AG04450 (cell line): ENCODE measurements around the gene DUSP5. TPM values are rescaled to one million over a fixed set of nuclear protein-coding genes. Genes with fewer than 3 reads are reported as not detected.
"Not testable (repeated sequence)": the region's sequence is repeated elsewhere in the genome, so short reads cannot be mapped to it uniquely, and the experiment has no call there.

ENCODE experiments used
- CTCF ChIA-PET: fragments of 300-600, 350-600 bp; formaldehyde crosslinking; extraction: SDS; loops from one replicate; lab custom pipeline; 2022; ENCODE audit warnings: antibody characterized with exemption, inconsistent platforms; lab: Charles Lee
- POLR2A ChIA-PET: fragments of 350-600 bp; formaldehyde crosslinking; extraction: SDS; loops from one replicate; lab custom pipeline; 2021; ENCODE audit warnings: antibody characterized with exemption, inconsistent platforms; lab: Yijun Ruan, JAX
- DNase-seq: peaks from one replicate; pipeline ENCODE4 v3.0.0-alpha.2; 2011; ENCODE audit warnings: low read depth, low spot score
- H3K27ac ChIP-seq: one replicate; pipeline ENCODE4 v1.5.1; 2012; ENCODE audit warnings: low read depth, low read length, control low read depth
- H3K27me3 ChIP-seq: one replicate; pipeline ENCODE4 v1.6.0; 2012; ENCODE audit warnings: low read length; ENCODE audit not compliant: control insufficient read depth, insufficient read depth
- H3K4me3 ChIP-seq: 2 replicates; pipeline ENCODE4 v1.5.1; 2011; ENCODE audit warnings: mild to moderate bottlenecking, low read depth, low read length, control low read depth
- H3K9me3 ChIP-seq: 2 replicates; pipeline ENCODE4 v1.5.1; 2012; ENCODE audit warnings: low read length; ENCODE audit not compliant: control insufficient read depth, insufficient read depth
- polyA plus RNA-seq: library from polyadenylated mRNA; depleted of rRNA; stranded (reverse); fragments of >200 nt; gene quantifications from 2 replicates; pipeline ENCODE4 v1.2.3, GENCODE V29; 2011
- TF ChIP-seq, protein P1 (sequence below): IDR thresholded peaks from 2 replicates; pipeline ENCODE4 v1.5.1; 2011; ENCODE audit warnings: low read depth, low read length, control low read depth, inconsistent platforms

The DUSP5 gene
- polyA plus RNA-seq, 1 experiment: 35.7 TPM

DNA sequence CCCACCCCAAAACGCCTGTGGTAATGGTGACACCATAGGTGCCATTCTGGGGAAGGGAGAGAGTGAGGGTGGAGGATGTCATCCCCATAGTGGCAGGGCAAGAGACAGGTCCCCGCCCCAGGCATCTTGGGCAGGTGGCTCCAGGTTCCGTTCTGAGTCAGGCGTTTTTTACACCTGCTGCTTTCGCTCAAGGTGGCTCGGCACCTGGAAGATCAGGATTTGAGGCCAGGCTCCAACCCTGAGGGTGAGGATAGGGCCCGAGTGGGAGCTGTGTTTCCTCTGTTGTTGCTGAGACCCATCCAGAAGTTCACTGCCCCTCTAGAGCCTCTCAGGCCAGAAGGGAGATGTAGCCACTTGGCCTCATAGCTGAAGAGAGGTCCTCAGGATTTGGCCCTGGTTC lies 36.6 kb upstream of the DUSP5 start:
- DNase-seq: no peak
- Histone ChIP-seq H3K4me3 (no peak overlapping the region), H3K27me3 (no peaks in the 10 kb centered on the region), H3K9me3 (no peaks in the 10 kb centered on the region), H3K27ac (no peak overlapping the region)
- POLR2A ChIA-PET: no interaction called here
- TF ChIP-seq, protein P1, sequence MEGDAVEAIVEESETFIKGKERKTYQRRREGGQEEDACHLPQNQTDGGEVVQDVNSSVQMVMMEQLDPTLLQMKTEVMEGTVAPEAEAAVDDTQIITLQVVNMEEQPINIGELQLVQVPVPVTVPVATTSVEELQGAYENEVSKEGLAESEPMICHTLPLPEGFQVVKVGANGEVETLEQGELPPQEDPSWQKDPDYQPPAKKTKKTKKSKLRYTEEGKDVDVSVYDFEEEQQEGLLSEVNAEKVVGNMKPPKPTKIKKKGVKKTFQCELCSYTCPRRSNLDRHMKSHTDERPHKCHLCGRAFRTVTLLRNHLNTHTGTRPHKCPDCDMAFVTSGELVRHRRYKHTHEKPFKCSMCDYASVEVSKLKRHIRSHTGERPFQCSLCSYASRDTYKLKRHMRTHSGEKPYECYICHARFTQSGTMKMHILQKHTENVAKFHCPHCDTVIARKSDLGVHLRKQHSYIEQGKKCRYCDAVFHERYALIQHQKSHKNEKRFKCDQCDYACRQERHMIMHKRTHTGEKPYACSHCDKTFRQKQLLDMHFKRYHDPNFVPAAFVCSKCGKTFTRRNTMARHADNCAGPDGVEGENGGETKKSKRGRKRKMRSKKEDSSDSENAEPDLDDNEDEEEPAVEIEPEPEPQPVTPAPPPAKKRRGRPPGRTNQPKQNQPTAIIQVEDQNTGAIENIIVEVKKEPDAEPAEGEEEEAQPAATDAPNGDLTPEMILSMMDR: no peak
- CTCF ChIA-PET: no interaction called here

DNA sequence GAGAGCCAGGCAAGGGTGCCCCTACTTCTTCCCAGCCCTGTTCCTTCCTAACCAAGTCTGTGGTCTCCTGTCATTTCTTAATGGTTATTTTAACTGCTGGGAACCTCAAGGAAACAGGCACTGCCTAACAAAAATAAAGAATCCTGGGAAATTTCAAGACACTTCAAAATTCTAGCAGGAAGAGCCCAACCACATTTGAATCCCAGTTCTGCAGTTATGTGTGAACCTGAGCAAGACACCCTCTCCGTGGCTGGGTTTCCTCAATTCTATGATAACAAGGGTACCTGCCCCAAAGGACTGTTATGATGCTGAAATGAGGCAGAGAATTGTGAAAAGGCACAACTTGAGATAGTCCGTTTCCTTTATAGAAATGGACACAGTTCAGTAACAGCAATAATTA lies 36.2 kb upstream of the DUSP5 start:
- no peaks in the 10 kb centered on the region for H3K9me3 ChIP-seq
- ChIA-PET POLR2A (no interaction called here), CTCF (no interaction called here)
- no peak overlapping the region for H3K4me3 ChIP-seq
- TF ChIP-seq, protein P1: no peak
- H3K27me3 ChIP-seq: no peaks in the 10 kb centered on the region
- DNase-seq: no peak
- no peak overlapping the region for H3K27ac ChIP-seq

DNA sequence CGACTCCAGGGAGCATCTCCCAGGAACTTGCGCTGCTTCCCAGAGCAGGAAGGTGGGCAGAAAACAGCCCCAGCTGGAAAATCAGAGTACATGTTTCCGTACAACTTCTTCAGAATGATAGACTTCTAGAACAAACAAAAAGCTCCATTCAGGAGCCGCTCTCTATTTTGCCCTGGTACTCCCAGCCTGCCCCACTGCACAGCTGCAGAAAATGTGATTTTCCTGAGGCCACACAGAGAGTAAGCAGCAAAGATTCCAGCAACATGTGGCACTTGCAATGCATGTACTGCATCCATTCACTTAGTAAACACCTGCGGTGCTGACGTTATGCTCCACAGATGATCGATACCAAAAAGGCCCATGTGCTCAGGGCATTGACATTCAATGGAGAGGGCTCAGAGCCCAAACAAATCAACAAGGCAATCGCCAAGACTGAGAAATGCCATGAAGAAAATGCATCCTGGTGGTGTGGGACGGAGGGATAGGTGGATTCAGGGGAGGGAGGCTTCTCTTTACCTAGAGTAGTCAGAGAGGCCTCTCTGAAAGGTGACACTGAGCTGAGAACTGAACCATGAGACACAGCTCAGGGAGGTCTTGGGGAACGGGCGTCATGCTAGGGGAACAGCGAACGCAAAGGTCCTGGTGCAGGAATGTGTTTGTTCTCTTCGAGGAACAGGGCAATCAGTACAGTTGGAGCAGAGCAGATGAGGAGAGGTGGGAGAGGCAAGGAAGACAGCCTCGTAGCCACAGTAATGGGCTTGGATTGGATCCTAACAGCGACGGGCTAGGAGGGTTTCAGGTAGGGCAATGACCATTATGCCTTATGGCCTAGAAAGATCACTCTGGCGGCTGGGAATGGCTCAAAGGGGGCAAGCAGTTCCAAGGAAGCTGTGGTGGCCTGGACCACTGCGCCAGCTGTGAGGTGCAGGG lies 35.3 kb upstream of the DUSP5 start:
- Histone ChIP-seq H3K4me3 (no peak overlapping the region), H3K27ac (no peak overlapping the region), H3K9me3 (no peaks in the 10 kb centered on the region), H3K27me3 (no peaks in the 10 kb centered on the region)
- ChIA-PET POLR2A (no interaction called here), CTCF (no interaction called here)
- TF ChIP-seq, protein P1: no peak
- no peak for DNase-seq

DNA sequence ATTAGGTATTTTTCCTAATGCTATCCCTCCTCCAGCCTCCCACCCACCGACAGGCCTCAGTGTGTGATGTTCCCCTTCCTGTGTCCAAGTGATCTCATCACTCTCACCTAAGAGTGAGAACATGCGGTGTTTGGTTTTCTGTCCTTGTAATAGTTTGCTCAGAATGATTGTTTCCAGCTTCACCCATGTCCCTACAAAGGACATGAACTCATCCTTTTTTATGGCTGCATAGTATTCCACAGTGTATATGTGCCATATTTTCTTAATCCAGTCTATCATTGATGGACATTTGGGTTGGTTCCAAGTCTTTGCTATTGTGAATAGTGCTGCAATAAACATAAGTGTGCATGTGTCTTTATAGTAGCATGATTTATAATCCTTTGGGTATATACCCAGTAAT lies 29.4 kb upstream of the DUSP5 start:
- DNase-seq, CTCF ChIA-PET, H3K27me3 ChIP-seq, H3K27ac ChIP-seq, H3K4me3 ChIP-seq, H3K9me3 ChIP-seq: not testable (repeated sequence)
- POLR2A ChIA-PET: interaction anchor here (0.7 kb wide), 1 partner anchor 7 kb away, joined by 3 read pairs; no protein-coding TSS in a partner anchor

DNA sequence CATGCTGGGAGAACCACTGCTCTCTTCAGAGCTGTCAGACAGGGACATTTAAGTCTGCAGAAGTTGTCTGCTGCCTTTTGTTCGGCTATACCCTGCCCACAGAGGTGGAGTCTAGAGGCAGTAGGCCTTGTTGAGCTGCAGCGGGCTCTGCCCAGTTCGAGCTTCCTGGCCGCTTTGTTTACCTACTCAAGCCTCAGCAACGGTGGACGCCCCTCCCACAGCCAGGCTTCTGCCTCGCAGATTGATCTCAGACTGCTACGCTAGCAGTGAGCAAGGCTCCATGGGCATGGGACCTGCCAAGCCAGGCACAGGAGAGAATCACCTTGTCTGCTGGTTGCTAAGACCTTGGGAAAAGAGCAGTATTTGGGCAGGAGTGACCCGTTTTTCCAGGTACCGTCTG lies 27.2 kb upstream of the DUSP5 start:
- H3K27ac ChIP-seq, H3K9me3 ChIP-seq, H3K4me3 ChIP-seq, CTCF ChIA-PET, H3K27me3 ChIP-seq, DNase-seq, POLR2A ChIA-PET: not testable (repeated sequence)

DNA sequence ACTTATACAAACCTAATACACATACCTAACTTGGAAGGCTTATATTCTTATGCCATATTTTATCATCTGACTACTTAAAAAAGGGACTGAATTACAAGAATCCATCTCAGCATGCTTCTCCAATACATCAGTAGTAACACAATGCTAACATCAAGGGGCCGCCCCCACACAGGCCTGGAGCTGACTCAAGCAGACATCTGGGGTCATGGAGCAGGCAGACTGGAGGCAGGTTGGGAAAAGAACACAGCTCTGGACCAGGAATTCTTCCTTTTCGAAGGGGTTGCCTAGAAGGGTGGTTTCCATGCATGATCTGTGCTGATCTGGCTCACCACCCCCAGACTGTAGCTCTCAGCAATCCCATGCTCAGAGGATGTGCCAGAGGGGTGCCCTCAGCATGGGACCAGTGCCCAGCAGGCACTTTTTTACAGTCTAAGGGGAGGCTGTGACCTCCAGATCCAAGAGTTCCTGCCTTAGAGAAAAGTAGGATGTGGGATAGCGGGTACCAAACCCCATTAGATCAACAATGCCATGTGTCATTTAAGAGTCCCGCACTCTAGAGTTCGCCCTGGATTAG lies 26.1 kb upstream of the DUSP5 start:
- no peak overlapping the region for H3K27ac ChIP-seq
- ChIA-PET CTCF (no interaction called here), POLR2A (interaction anchor here (1.7 kb wide), 1 partner anchor 25 kb away, joined by 4 read pairs; no protein-coding TSS in a partner anchor)
- no peaks in the 10 kb centered on the region for H3K9me3 ChIP-seq
- DNase-seq: peak; percentile 61
- TF ChIP-seq, protein P1: no peak
- H3K27me3 ChIP-seq: no peaks in the 10 kb centered on the region
- no peak overlapping the region for H3K4me3 ChIP-seq
